ENCODE measurements around the gene LONP2.
"Not testable (repeated sequence)": the region's sequence is repeated elsewhere in the genome, so short reads cannot be mapped to it uniquely, and the experiment has no call there.

The LONP2 gene

DNA sequence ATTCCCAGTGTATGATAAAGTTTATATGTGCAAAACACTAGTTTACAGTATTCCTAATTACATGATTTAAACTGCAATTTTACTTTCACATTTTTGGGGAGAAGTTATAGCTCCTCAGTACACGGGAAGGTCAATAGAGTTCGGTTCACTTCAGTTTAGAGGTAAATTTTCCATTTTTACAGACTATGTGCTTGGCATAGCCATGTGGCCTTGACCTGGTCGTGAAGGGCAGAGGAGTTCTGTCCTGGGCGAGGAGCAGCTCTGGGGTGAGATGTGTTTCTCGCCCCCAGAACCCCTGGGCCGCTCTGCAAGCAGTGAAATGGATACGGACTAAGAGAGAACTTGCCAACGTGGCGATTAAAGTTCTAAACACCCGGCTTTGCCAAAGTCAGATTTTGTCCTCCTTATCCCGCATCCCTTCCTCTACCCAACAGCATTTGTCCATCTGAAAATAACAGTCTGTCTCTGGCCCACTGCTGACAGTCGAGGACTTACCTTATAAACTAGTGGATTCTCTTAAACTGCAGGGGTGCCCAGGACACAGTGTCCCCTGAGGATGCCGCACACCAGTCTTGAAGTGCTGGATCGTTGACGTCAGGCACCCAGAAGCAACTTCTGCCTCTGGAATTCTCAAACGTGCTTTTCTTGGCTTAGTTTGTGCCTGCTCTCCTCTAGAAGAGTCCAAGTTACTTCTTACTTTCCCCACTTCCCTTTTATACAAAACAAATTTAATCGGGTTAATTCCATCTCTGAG, 142.6 kb downstream of the LONP2 start:
- no peak overlapping the region for H3K4me3 ChIP-seq (ENCODE audit: low read depth, low read length)

GRCh38 chr16:48392407-48392806, 148.3 kb downstream of the LONP2 start:
- no peak overlapping the region for H3K4me3 ChIP-seq (ENCODE audit: low read depth, low read length)

- H3K4me3 ChIP-seq (ENCODE audit: low read depth, low read length), result no peak overlapping the region
These were observed 149.6 kb downstream of the LONP2 start for GRCh38 chr16:48393485-48394354.

DNA sequence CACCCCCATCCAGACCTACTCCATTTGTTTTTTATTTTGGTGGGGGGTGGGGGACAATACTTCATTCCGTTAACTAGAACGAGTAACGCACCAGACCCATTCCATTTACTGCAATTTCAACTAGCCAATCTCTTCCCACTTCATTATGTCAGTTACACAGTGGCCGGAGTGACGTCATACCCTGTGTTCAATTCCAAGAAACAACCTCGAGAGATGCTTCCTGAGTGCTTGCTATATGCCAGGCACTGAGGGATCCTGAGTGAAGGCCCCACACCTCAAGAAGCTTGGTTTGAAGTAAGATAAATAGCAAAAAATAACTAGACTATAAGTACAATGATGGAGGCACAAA, 150.2 kb downstream of the LONP2 start:
- H3K4me3 ChIP-seq (ENCODE audit: low read depth, low read length), result no peak overlapping the region

GRCh38 chr16:48395375-48395774, 151.3 kb downstream of the LONP2 start:
- no peak overlapping the region for H3K4me3 ChIP-seq (ENCODE audit: low read depth, low read length)

GRCh38 chr16:48402547-48402946, 158.4 kb downstream of the LONP2 start:
- not testable (repeated sequence) for H3K4me3 ChIP-seq (ENCODE audit: low read depth, low read length)

DNA sequence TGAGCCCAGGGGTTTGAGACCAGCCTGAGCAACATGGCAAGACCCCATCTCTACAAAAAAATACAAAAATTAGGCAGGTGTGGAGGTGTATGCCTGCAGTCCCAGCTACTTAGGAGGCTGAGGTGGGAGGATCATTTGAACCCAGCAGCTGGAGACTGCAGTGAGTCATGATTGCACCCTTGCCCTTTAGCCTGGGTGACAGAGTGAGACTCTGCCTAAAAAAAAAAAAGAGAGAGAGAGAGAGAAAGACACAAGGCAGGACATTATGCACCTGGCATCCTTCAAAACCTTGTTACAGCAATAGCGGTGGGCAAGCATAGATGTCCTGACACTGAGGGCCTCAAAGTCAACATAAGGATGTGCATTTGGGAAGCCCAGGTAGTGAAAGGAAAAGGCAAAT, 161.1 kb downstream of the LONP2 start:
- H3K4me3 ChIP-seq (ENCODE audit: low read depth, low read length), result no peak overlapping the region

- no peak overlapping the region for H3K4me3 ChIP-seq (ENCODE audit: low read depth, low read length)
These were observed 161.8 kb downstream of the LONP2 start for GRCh38 chr16:48405907-48406306.

Measured in iPS-11a (cell line).